Lower lobe of right lung (tissue), 2 donors: ENCODE data around the gene MOV10. TPM values are rescaled to one million over a fixed set of nuclear protein-coding genes. Genes with fewer than 3 reads are reported as not detected.
"Not testable (repeated sequence)": the region's sequence is repeated elsewhere in the genome, so short reads cannot be mapped to it uniquely, and the experiment has no call there.

Source experiments
- ATAC-seq, 2 donors: fragments of 200-7000 bp; cut with Tn5 transposase; one replicate each; pipeline ENCODE4 v1.9.1; 2020 to 2022; ENCODE audit warnings: mild to moderate bottlenecking in 2 of 2, moderate library complexity in 2 of 2
- DNase-seq: peaks from one replicate; pipeline ENCODE4 v3.0.0-alpha.2; 2020
- H3K27ac ChIP-seq: fragments of 200-600 bp; one replicate; pipeline ENCODE4 v1.8.0; 2022
- H3K27me3 ChIP-seq: fragments of 200-600 bp; one replicate; pipeline ENCODE4 v1.8.0; 2022; ENCODE audit warnings: low read depth
- H3K36me3 ChIP-seq: fragments of 200-600 bp; one replicate; pipeline ENCODE4 v1.8.0; 2022; ENCODE audit warnings: mild to moderate bottlenecking
- H3K4me1 ChIP-seq: fragments of 200-600 bp; one replicate; pipeline ENCODE4 v1.8.0; 2022
- H3K4me3 ChIP-seq: fragments of 200-600 bp; one replicate; pipeline ENCODE4 v1.8.0; 2022; ENCODE audit warnings: mild to moderate bottlenecking
- H3K9me3 ChIP-seq: fragments of 200-600 bp; one replicate; pipeline ENCODE4 v1.8.0; 2022
- intact Hi-C: fragments of 100-400 bp; cut with DNase I; formaldehyde crosslinking; loops from one replicate; pipeline ENCODE4 v1.11.0; 2022
- total RNA-seq: library from RNA; stranded (reverse); fragmentation: NEBNext Ultra II Directional; extraction: Animal tissue kit (Norgen Biotek cat#: 25700); gene quantifications from one replicate; pipeline ENCODE4 v1.2.1, GENCODE V29; 2021
- TF ChIP-seq, protein P1 (sequence below): fragments of 200-600 bp; IDR thresholded peaks from one replicate; pipeline ENCODE4 v1.8.0; 2022; ENCODE audit warnings: antibody characterized with exemption, mild to moderate bottlenecking
- donor health status: DM: no; HTN: yes; CAD: no; lungs with severe emphysema.

Gene MOV10
- total RNA-seq, 1 donor from 2014 or later = 72.3 TPM

DNA sequence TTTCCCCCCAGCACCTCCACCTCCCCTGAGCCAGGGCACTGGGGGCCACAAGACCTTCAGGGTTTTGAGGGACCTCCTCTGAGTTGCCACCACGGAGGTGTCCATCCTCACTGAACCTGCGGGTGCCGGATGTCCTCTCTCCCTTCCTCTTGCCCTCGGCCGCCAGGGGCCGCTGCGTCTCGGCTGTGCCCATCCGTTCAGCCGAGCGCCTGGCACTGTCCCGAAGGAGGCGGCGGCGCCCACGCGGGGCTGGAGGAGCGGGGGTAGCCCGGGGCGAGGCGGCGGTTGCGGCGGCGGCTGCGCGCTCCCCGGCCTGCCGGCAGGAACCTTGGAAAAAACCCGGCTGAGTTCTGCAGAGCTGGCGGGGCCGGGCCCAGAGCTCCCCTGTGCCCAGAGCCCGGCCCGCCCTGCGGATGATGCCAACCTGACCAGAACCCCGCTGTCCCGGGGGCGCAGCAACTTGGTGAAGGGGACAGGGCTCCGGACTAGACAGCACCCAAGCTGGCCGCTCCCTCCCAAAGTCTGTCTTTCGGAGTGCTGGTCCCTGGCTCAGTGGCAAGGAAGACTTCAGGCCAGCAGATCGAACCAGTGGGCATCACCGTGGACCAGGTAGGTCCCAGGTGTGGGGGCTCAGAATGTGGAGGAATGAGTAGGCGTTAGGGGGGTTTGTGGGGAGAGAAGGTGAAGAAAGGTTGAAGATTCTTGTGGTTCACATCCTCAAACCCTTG, 44.4 kb downstream of the MOV10 start:
- Histone ChIP-seq H3K9me3 (no peaks in the 10 kb centered on the region), H3K27me3 (no peaks in the 10 kb centered on the region), H3K4me3 (peak overlapping the region; percentile 29), H3K4me1 (peaks cover 35% of the 10 kb centered on the region), H3K27ac (no peak overlapping the region), H3K36me3 (no peaks in the 10 kb centered on the region)
- peak; percentile 87 for DNase-seq
- ATAC-seq = peak; percentile 38 to 43
- intact Hi-C loops = loop anchor here (5.0 kb wide), 1 partner anchor 83 kb away; no protein-coding TSS in a partner anchor
- TF ChIP-seq, protein P1, sequence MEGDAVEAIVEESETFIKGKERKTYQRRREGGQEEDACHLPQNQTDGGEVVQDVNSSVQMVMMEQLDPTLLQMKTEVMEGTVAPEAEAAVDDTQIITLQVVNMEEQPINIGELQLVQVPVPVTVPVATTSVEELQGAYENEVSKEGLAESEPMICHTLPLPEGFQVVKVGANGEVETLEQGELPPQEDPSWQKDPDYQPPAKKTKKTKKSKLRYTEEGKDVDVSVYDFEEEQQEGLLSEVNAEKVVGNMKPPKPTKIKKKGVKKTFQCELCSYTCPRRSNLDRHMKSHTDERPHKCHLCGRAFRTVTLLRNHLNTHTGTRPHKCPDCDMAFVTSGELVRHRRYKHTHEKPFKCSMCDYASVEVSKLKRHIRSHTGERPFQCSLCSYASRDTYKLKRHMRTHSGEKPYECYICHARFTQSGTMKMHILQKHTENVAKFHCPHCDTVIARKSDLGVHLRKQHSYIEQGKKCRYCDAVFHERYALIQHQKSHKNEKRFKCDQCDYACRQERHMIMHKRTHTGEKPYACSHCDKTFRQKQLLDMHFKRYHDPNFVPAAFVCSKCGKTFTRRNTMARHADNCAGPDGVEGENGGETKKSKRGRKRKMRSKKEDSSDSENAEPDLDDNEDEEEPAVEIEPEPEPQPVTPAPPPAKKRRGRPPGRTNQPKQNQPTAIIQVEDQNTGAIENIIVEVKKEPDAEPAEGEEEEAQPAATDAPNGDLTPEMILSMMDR = peak; percentile 94

DNA sequence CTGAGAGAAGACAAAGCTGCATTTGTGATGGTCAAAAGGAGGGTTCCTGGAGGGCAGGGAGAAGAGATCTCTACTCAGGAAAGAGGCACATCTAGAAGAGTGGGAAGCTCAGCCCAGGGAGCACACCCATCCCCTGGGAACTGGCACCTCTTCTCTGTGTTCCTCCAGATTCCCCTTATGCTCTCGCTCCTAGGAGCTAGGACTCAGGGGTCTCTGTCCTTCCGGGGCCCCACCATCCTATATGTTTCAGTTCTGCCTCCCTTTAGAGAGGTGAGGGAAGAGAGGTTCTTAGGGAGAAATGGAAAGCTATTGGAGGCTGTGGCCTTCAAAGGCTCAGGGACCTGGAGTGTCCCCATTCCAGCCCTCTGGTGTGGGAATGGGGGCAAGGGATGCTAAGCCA, 45.2 kb downstream of the MOV10 start:
- no peak for ATAC-seq
- TF ChIP-seq, protein P1 = no peak
- peaks cover 26% of the 10 kb centered on the region for H3K4me1 ChIP-seq

DNA sequence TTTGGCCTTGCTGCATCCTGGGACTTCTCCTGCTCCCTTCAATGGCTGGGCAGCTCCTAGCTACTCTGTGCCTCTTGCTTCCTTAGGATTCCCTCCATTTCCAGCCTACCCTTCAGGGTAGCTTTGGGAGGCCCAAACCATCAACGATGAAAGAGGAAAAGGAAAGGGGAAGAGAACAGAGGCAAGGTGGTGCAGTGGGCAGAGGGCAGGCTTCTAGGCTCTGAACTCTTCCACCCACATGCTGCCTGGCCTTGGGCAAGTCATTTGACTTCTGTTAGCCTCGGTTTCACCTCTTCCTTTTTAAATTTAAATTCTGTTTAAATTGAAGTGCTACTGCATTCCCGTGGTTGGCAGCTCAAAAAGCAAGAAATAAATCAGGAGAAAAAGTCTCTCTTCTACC, 46.3 kb downstream of the MOV10 start:
- Histone ChIP-seq H3K4me3 (no peak overlapping the region), H3K27ac (no peak overlapping the region), H3K27me3 (no peaks in the 10 kb centered on the region), H3K36me3 (no peaks in the 10 kb centered on the region), H3K4me1 (peaks cover 20% of the 10 kb centered on the region), H3K9me3 (no peaks in the 10 kb centered on the region)
- DNase-seq (no peak), ATAC-seq (no peak)
- intact Hi-C loops = no loop called here
- TF ChIP-seq, protein P1 = no peak

More for the DNA sequence above, 45.2 kb downstream of the MOV10 start:
- Histone ChIP-seq H3K27me3 (no peaks in the 10 kb centered on the region), H3K4me3 (no peak overlapping the region), H3K9me3 (no peaks in the 10 kb centered on the region), H3K27ac (no peak overlapping the region), H3K36me3 (no peaks in the 10 kb centered on the region)
- no peak for DNase-seq
- intact Hi-C loops = loop anchor here (5.0 kb wide), 1 partner anchor 83 kb away; no protein-coding TSS in a partner anchor

DNA sequence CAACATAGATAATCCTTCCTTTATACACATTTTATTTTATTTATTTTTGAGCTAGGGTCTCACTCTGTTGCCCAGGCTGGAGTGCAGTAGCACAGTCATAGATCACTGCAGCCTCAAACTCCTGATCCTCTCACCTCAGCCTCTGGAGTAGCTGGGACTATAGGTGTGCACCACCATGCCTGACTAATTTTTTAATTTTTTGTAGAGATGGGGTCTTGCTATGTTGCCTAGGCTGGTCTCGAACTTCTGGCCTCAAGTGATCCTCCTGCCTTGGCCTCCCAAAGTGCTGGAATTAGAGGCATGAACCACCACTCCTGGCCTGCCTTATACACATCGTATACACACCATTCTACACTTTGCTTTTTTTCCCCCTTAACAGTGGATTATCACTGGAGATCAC, 46.8 kb downstream of the MOV10 start:
- H3K27me3 ChIP-seq, H3K36me3 ChIP-seq, intact Hi-C loops, H3K27ac ChIP-seq, H3K9me3 ChIP-seq, H3K4me3 ChIP-seq, ATAC-seq, DNase-seq: not testable (repeated sequence)
- H3K4me1 ChIP-seq = peaks cover 16% of the 10 kb centered on the region

DNA sequence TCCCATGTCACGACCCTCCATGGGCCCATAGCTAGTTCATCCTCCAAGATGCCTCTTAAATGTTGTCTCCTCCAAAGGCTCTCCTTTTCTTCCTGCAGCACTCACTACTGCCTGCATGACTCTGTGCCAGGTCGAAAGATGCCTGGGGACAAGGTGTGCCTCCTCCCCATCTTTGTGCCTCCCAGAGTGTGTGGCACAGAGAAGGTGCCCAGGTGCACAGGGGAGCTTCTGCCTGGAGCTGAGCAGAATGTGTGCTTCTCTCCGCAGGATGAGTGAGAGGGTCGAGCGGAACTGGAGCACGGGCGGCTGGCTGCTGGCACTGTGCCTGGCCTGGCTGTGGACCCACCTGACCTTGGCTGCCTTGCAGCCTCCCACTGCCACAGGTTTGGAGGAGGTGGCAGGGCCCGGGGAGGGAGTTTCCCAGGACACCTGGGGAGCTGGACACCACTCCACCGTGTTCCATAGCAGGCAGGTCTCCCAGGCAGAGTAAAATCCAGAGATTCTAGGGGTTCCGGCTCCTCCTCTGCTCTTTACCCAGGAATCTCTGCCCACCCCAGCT, 47.6 kb downstream of the MOV10 start:
- H3K9me3 ChIP-seq = no peaks in the 10 kb centered on the region
- H3K27ac ChIP-seq = no peak overlapping the region
- H3K4me3 ChIP-seq = no peak overlapping the region
- DNase-seq = no peak
- peaks cover 16% of the 10 kb centered on the region for H3K4me1 ChIP-seq
- H3K36me3 ChIP-seq = no peaks in the 10 kb centered on the region
- TF ChIP-seq, protein P1 = no peak
- intact Hi-C loops = no loop called here
- H3K27me3 ChIP-seq = no peaks in the 10 kb centered on the region
- no peak for ATAC-seq
